Measurements from ENCODE around the gene F5.

DNA sequence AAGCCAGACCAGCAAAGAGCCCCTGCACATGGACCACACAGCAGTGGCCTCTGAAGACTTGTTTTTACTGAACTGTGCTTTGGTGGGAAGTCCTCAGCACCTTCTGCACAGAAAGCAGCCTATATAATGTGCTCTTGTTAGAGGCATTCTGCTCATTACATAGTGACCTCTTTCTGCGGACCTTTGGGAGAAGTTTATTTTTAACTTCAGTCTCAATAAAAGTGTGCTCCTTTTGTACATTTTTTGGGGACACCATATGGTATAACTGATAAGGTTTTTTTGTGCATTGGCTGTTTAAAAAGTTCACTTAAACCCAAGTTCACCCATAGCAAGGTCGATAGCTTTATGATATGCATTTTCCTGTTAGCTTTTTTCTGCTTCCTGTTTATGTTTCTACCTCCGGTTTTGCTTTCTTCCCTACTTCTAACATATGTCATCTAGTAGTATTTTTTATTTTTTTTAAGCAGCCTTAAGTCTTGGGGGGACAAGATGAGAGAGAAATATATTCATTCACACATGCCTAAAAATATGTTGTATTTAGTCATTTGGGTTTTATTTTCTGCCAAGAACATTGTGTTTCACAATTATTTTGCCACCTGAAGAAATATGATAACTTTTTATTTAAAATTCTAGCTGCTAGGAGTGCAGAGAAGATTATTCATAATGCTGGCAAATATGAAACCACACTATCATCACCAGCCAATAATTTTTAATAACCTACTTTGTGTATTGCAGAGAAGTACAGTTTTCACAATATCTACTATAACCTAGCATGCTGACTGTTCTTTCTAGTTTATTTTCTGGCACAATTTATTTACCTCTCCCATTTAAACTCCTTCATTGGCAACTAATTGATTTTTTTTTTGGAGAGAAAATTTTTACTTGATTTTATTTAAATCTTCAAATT is 77.6 kb downstream of the F5 start:
- no peak for TF ChIP-seq POLR2A (IDR thresholded peaks at IDR 0.05; ENCODE audit: low read depth, low read length)
- TF ChIP-seq, protein P1, sequence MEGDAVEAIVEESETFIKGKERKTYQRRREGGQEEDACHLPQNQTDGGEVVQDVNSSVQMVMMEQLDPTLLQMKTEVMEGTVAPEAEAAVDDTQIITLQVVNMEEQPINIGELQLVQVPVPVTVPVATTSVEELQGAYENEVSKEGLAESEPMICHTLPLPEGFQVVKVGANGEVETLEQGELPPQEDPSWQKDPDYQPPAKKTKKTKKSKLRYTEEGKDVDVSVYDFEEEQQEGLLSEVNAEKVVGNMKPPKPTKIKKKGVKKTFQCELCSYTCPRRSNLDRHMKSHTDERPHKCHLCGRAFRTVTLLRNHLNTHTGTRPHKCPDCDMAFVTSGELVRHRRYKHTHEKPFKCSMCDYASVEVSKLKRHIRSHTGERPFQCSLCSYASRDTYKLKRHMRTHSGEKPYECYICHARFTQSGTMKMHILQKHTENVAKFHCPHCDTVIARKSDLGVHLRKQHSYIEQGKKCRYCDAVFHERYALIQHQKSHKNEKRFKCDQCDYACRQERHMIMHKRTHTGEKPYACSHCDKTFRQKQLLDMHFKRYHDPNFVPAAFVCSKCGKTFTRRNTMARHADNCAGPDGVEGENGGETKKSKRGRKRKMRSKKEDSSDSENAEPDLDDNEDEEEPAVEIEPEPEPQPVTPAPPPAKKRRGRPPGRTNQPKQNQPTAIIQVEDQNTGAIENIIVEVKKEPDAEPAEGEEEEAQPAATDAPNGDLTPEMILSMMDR (IDR thresholded peaks at IDR 0.05 in 2 of 3, conservative IDR thresholded peaks at IDR 0.05 in 1 of 3; ENCODE audit: control insufficient read depth in 2 of 3, extremely low read depth in 1 of 3, insufficient read depth in 1 of 3, low read depth in 3 of 3, low read length in 3 of 3), result no peak
- TF ChIP-seq POLR2AphosphoS2 (IDR thresholded peaks at IDR 0.05; ENCODE audit: low read depth, low read length), result no peak
- no peak for TF ChIP-seq RAD21 (IDR thresholded peaks at IDR 0.05; ENCODE audit: insufficient read depth, low read depth, low read length)
- no peak for TF ChIP-seq POLR2AphosphoS5 (IDR thresholded peaks at IDR 0.05; ENCODE audit: low read length)
- no peak for TF ChIP-seq CBX5 (IDR thresholded peaks at IDR 0.05; ENCODE audit: low read depth)
- TF ChIP-seq E4F1 (IDR thresholded peaks at IDR 0.05; ENCODE audit: borderline replicate concordance, partially characterized antibody), result no peak
- no peak for TF ChIP-seq FOXM1 (IDR thresholded peaks at IDR 0.05; ENCODE audit: low read depth, low read length)
- no peak for TF ChIP-seq HDAC6 (IDR thresholded peaks at IDR 0.05; ENCODE audit: unreplicated experiment)
- TF ChIP-seq, protein P2, sequence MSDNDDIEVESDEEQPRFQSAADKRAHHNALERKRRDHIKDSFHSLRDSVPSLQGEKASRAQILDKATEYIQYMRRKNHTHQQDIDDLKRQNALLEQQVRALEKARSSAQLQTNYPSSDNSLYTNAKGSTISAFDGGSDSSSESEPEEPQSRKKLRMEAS (IDR thresholded peaks at IDR 0.05; ENCODE audit: low read depth, low read length), result no peak

Data from GM12878 (cell line).